Measurements from ENCODE around the gene GPANK1. TPM values are rescaled to one million over a fixed set of nuclear protein-coding genes. Genes with fewer than 3 reads are reported as not detected.

The GPANK1 gene
- total RNA-seq, 6 experiments from 2014 or later = 6.4 to 10.0 (median 8.0) TPM

DNA sequence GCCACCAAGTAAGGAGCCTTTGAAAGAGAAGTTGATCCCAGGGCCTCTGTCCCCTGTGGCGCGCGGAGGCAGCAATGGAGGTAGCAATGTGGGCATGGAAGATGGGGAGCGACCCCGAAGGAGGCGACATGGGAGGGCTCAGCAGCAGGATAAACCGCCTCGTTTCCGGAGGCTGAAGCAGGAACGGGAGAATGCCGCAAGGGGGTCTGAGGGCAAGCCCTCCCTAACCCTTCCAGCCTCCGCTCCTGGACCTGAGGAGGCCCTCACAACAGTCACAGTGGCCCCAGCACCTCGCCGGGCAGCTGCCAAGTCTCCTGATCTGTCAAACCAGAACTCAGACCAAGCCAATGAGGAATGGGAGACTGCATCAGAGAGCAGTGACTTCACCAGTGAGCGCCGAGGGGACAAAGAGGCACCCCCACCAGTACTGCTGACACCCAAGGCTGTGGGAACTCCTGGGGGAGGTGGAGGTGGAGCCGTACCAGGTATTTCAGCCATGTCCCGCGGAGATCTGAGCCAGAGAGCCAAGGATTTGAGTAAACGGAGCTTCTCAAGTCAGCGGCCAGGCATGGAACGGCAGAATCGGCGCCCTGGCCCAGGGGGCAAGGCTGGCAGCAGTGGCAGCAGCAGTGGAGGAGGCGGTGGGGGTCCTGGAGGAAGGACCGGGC lies 32.4 kb downstream of the GPANK1 start:
- peaks cover 5 to 94% (median 49%) of the 10 kb centered on the region in 4 donors for H3K36me3 ChIP-seq
- H3K27me3 ChIP-seq = no peaks in the 10 kb centered on the region
- no peak overlapping the region for H3K27ac ChIP-seq
- no peak for DNase-seq
- no peak for ATAC-seq
- 93% methylated on average over 9 of the region's 26 CpGs for WGBS (ENCODE audit: insufficient coverage, low coverage, low lambda C conversion rate, missing lambda C conversion rate)
- peaks cover 0 to 12% (median 0%) of the 10 kb centered on the region in 4 donors for H3K4me1 ChIP-seq
- TF ChIP-seq CTCF (IDR thresholded peaks at IDR 0.05) (no peak), POLR2A (IDR thresholded peaks at IDR 0.05) (no peak)
- H3K4me3 ChIP-seq = no peak overlapping the region
- intact Hi-C loops (cut with DNase I) = no loop called here
- no peaks in the 10 kb centered on the region for H3K9me3 ChIP-seq

- ATAC-seq (no peak), DNase-seq (no peak)
- H3K4me3 ChIP-seq = no peak overlapping the region
- WGBS (ENCODE audit: insufficient coverage, low coverage, low lambda C conversion rate, missing lambda C conversion rate) = no CpG with 5 or more reads among the region's 32 CpGs
- TF ChIP-seq CTCF (IDR thresholded peaks at IDR 0.05) = no peak
- no peak for TF ChIP-seq POLR2A (IDR thresholded peaks at IDR 0.05)
- H3K9me3 ChIP-seq = no peaks in the 10 kb centered on the region
- H3K36me3 ChIP-seq = peaks cover 5 to 94% (median 47%) of the 10 kb centered on the region in 4 donors
- H3K27me3 ChIP-seq = no peaks in the 10 kb centered on the region
- intact Hi-C loops (cut with DNase I) = no loop called here
- H3K4me1 ChIP-seq = peaks cover 0 to 12% (median 0%) of the 10 kb centered on the region in 4 donors
- H3K27ac ChIP-seq = no peak overlapping the region
Measured at GRCh38 chr6:31631681-31632278, 33.0 kb downstream of the GPANK1 start.

GRCh38 chr6:31631209-31631608 lies 33.6 kb downstream of the GPANK1 start:
- H3K27me3 ChIP-seq = no peaks in the 10 kb centered on the region
- H3K36me3 ChIP-seq = peaks cover 5 to 94% (median 47%) of the 10 kb centered on the region in 4 donors
- H3K4me1 ChIP-seq = peaks cover 0 to 12% (median 0%) of the 10 kb centered on the region in 4 donors
- no peaks in the 10 kb centered on the region for H3K9me3 ChIP-seq
- DNase-seq (no peak), ATAC-seq (no peak)
- 100% methylated on average over 2 of the region's 16 CpGs for WGBS (ENCODE audit: insufficient coverage, low coverage, low lambda C conversion rate, missing lambda C conversion rate)
- no peak overlapping the region for H3K27ac ChIP-seq
- intact Hi-C loops (cut with DNase I) = no loop called here
- no peak overlapping the region for H3K4me3 ChIP-seq
- no peak for TF ChIP-seq CTCF (IDR thresholded peaks at IDR 0.05)
- TF ChIP-seq POLR2A (IDR thresholded peaks at IDR 0.05) = no peak

DNA sequence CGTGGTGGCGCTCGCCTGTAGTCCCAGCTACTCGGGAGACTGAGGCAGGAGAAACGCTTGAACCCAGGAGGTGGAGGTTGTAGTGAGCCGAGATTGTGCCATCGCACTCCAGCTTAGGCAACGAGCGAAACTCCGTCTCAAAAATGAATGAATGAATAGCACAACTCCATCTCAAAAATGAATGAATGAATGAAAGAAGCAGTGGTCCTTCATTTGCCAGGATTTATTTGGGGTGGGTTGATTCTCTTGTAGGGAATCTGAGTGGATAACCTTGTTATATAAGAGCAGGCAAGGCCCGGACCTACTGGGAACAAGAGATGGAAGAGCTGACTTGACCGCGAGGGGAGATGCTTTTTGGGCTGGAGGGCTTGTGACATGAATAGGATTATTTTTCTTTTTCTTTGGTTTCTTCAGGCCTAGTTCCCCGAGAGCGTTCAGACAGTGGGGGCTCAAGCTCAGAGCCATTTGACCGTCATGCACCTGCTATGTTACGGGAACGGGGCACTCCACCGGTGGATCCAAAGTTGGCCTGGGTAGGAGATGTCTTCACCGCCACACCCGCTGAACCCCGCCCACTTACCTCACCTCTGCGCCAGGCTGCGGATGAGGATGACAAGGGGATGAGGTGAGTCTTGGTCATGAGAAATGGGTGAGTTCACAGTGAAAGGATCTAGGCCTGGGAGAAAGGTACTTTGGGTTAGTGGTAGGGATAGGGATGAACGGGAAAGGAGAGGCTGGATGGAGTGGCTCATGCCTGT lies 34.4 kb downstream of the GPANK1 start:
- Histone ChIP-seq H3K36me3 (peaks cover 10 to 94% (median 49%) of the 10 kb centered on the region in 4 donors), H3K27ac (no peak overlapping the region), H3K27me3 (no peaks in the 10 kb centered on the region), H3K9me3 (no peaks in the 10 kb centered on the region), H3K4me1 (peaks cover 0 to 12% (median 0%) of the 10 kb centered on the region in 4 donors), H3K4me3 (no peak overlapping the region)
- no peak for DNase-seq
- WGBS (ENCODE audit: insufficient coverage, low coverage, low lambda C conversion rate, missing lambda C conversion rate) = 92% methylated on average over 23 of the region's 25 CpGs
- intact Hi-C loops (cut with DNase I) = no loop called here
- TF ChIP-seq POLR2A (IDR thresholded peaks at IDR 0.05) = no peak
- no peak for TF ChIP-seq CTCF (IDR thresholded peaks at IDR 0.05)
- no peak for ATAC-seq
